HepG2 (cell line): ENCODE measurements around the gene MIDN. TPM values are rescaled to one million over a fixed set of nuclear protein-coding genes. Genes with fewer than 3 reads are reported as not detected.
A peak's percentile ranks its signal among the peaks of the same experiment; 100 is the strongest.

Experiments used
- ADNP ChIP-seq: sonication (generic); formaldehyde crosslinking; IDR thresholded peaks from 2 replicates; pipeline ENCODE4 v1.4.0; 2020; ENCODE audit warnings: missing genetic modification reagents
- BCL6 ChIP-seq: IDR thresholded peaks from 2 replicates; pipeline ENCODE4 v1.6.1; 2016; ENCODE audit warnings: missing genetic modification reagents, missing compliant biosample characterization
- DNMT1 ChIP-seq: sonication (generic); formaldehyde crosslinking; IDR thresholded peaks from 2 replicates; pipeline ENCODE4 v1.5.1; 2020; ENCODE audit warnings: mild to moderate bottlenecking, missing genetic modification reagents
- E2F5 ChIP-seq: sonication (generic); formaldehyde crosslinking; conservative IDR thresholded peaks from 2 replicates; pipeline ENCODE4 v1.4.0; 2020; ENCODE audit warnings: missing genetic modification reagents
- FLYWCH1 ChIP-seq: sonication (generic); formaldehyde crosslinking; IDR thresholded peaks from 2 replicates; pipeline ENCODE4 v1.8.1; 2023; ENCODE audit warnings: mild to moderate bottlenecking, missing genetic modification reagents
- FOXM1 ChIP-seq: sonication (generic); formaldehyde crosslinking; IDR thresholded peaks from 2 replicates; pipeline ENCODE4 v1.5.0; 2020; ENCODE audit warnings: missing genetic modification reagents
- FOXP1 ChIP-seq, 2 experiments: fragments of 450-650 bp in 1 of 2; IDR thresholded peaks; 2 replicates each; pipeline ENCODE4 v1.6.1; 2017 to 2018; ENCODE audit warnings: antibody characterized with exemption in 1 of 2
- GABPB1 ChIP-seq: IDR thresholded peaks from 2 replicates; pipeline ENCODE4 v1.6.1; 2016; ENCODE audit warnings: mild to moderate bottlenecking, missing genetic modification reagents, moderate library complexity, missing compliant biosample characterization
- GTF3A ChIP-seq: sonication (generic); formaldehyde crosslinking; conservative IDR thresholded peaks from 2 replicates; pipeline ENCODE4 v1.4.0; 2020; ENCODE audit warnings: mild to moderate bottlenecking, missing genetic modification reagents
- IRF2 ChIP-seq: IDR thresholded peaks from 2 replicates; pipeline ENCODE4 v1.6.1; 2018; ENCODE audit warnings: missing genetic modification reagents, missing compliant biosample characterization
- MED13 ChIP-seq: sonication (generic); formaldehyde crosslinking; IDR thresholded peaks from 2 replicates; pipeline ENCODE4 v1.5.0; 2020; ENCODE audit warnings: missing genetic modification reagents
- MEF2D ChIP-seq: sonication (generic); formaldehyde crosslinking; IDR thresholded peaks from 2 replicates; pipeline ENCODE4 v1.5.1; 2020; ENCODE audit warnings: mild to moderate bottlenecking, missing genetic modification reagents
- MTA1 ChIP-seq: sonication (generic); formaldehyde crosslinking; IDR thresholded peaks from 2 replicates; pipeline ENCODE4 v1.4.0; 2020; ENCODE audit warnings: missing genetic modification reagents, mild to moderate bottlenecking, borderline replicate concordance
- ONECUT2 ChIP-seq: sonication (generic); formaldehyde crosslinking; IDR thresholded peaks from 2 replicates; pipeline ENCODE4 v1.4.0; 2020; ENCODE audit warnings: missing genetic modification reagents
- SAP130 ChIP-seq: IDR thresholded peaks from 2 replicates; pipeline ENCODE4 v1.6.1; 2016; ENCODE audit warnings: low read depth
- TSC22D2 ChIP-seq: sonication (generic); formaldehyde crosslinking; IDR thresholded peaks from 2 replicates; pipeline ENCODE4 v1.5.1; 2020; ENCODE audit warnings: missing genetic modification reagents, mild to moderate bottlenecking, borderline replicate concordance
- ZNF124 ChIP-seq: sonication (generic); formaldehyde crosslinking; IDR thresholded peaks from 2 replicates; pipeline ENCODE4 v1.4.0; 2020; ENCODE audit warnings: missing genetic modification reagents
- ZNF431 ChIP-seq: sonication (generic); formaldehyde crosslinking; IDR thresholded peaks from 2 replicates; pipeline ENCODE4 v1.9.0; 2022; ENCODE audit warnings: missing genetic modification reagents, low read depth, mild to moderate bottlenecking, borderline replicate concordance
- ZNF737 ChIP-seq: sonication (generic); formaldehyde crosslinking; IDR thresholded peaks from 2 replicates; pipeline ENCODE4 v1.5.0; 2020; ENCODE audit warnings: missing genetic modification reagents, mild to moderate bottlenecking, borderline replicate concordance
- ZNF768 ChIP-seq: sonication (generic); formaldehyde crosslinking; IDR thresholded peaks from 2 replicates; pipeline ENCODE4 v1.4.0; 2020; ENCODE audit warnings: missing genetic modification reagents
- ZSCAN30 ChIP-seq: sonication (generic); formaldehyde crosslinking; IDR thresholded peaks from 2 replicates; pipeline ENCODE4 v1.5.0; 2020; ENCODE audit warnings: mild to moderate bottlenecking, missing genetic modification reagents
- polyA plus RNA-seq, 8 experiments: library from polyadenylated mRNA; depleted of rRNA in 3 of 8; stranded (reverse) in 7 of 8; unstranded in 1 of 8; fragments of >200 nt; fragmentation: Illumina TruSeq in 4 of 8; extraction: Trizol in 4 of 8; gene quantifications; 2 replicates each; pipeline versions ENCODE4 v1.2.1 to v1.2.3, GENCODE V29; 2011 to 2016; ENCODE audit warnings: low read depth in 4 of 8, missing spikeins in 1 of 8, mixed read lengths in 1 of 8; ENCODE audit not compliant: insufficient read depth in 1 of 8
- total RNA-seq, 5 experiments: library from RNA; depleted of rRNA; stranded (reverse); fragments of >200 nt; fragmentation: Illumina TruSeq; extraction: Trizol; gene quantifications; 2 replicates each; pipeline ENCODE4 v1.2.3, GENCODE V29; 2016; ENCODE audit warnings: low read depth in 1 of 5
- TF ChIP-seq, protein P1 (sequence below): sonication (generic); formaldehyde crosslinking; IDR thresholded peaks from 2 replicates; pipeline ENCODE4 v1.5.1; 2020; ENCODE audit warnings: missing genetic modification reagents, mild to moderate bottlenecking, borderline replicate concordance
- TF ChIP-seq, protein P2 (sequence below): sonication (generic); formaldehyde crosslinking; IDR thresholded peaks from 2 replicates; pipeline ENCODE4 v1.4.0; 2020; ENCODE audit warnings: missing genetic modification reagents
- TF ChIP-seq, protein P3 (sequence below): sonication (generic); formaldehyde crosslinking; IDR thresholded peaks from 2 replicates; pipeline ENCODE4 v1.4.0; 2020; ENCODE audit warnings: low read depth, mild to moderate bottlenecking, missing genetic modification reagents

MIDN gene
- total and polyA plus RNA-seq, 2 of the 13 experiments (the other 11 are each of a cell fraction or from before 2014, with no cell fraction given) = 8.4 to 18.0 TPM

DNA sequence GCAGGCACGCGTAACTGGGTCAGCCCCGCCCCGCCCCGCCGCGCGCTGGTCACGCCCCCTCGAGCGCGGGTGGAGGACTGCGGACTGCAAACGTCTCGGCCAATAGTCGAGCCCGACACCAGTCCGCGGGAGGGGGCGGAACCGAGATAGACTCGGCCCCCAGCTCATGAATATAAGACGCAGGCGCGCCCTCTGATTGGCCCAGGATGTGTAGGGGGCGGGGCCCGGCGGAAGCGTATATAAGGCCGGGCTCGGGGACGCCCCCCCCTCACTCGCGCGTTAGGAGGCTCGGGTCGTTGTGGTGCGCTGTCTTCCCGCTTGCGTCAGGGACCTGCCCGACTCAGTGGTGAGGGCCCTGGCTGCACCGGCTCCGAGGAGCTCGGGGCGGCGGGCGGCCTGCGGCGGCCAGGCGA lies 20.7 kb downstream of the MIDN start, which contains the start of gene CIRBP (continued):
- TF ChIP-seq E2F5 (no peak), FOXM1 (CRISPR knock-in tag) (no peak), ZNF431 (CRISPR knock-in tag) (no peak; the same call in 1 of the 2 replicates), DNMT1 (CRISPR knock-in tag) (0 out of 2 replicates have a peak, but pooled peaks have one; percentile 17), MED13 (peak; percentile 59; the same call in 1 of the 2 replicates), FOXP1 (IDR thresholded peaks at IDR 0.05) (no peak), FOXP1 (CRISPR knock-in tag; IDR thresholded peaks at IDR 0.05) (no peak), GTF3A (no peak), MTA1 (CRISPR knock-in tag) (no peak), ZSCAN30 (CRISPR knock-in tag) (no peak), BCL6 (CRISPR knock-in tag) (peak; percentile 33; the same call in 1 of the 2 replicates), ZNF768 (CRISPR knock-in tag) (no peak; the same call in 1 of the 2 replicates), ZNF124 (CRISPR knock-in tag) (no peak), GABPB1 (CRISPR knock-in tag) (peak; percentile 38), ADNP (CRISPR knock-in tag) (no peak), ZNF737 (CRISPR knock-in tag) (no peak), MEF2D (CRISPR knock-in tag) (no peak), ONECUT2 (CRISPR knock-in tag) (no peak), SAP130 (CRISPR knock-in tag) (peak; percentile 81), FLYWCH1 (CRISPR knock-in tag) (no peak), IRF2 (peak; percentile 57; the same call in 1 of the 2 replicates), TSC22D2 (CRISPR knock-in tag) (no peak; the same call in 1 of the 2 replicates)
- TF ChIP-seq, protein P1, sequence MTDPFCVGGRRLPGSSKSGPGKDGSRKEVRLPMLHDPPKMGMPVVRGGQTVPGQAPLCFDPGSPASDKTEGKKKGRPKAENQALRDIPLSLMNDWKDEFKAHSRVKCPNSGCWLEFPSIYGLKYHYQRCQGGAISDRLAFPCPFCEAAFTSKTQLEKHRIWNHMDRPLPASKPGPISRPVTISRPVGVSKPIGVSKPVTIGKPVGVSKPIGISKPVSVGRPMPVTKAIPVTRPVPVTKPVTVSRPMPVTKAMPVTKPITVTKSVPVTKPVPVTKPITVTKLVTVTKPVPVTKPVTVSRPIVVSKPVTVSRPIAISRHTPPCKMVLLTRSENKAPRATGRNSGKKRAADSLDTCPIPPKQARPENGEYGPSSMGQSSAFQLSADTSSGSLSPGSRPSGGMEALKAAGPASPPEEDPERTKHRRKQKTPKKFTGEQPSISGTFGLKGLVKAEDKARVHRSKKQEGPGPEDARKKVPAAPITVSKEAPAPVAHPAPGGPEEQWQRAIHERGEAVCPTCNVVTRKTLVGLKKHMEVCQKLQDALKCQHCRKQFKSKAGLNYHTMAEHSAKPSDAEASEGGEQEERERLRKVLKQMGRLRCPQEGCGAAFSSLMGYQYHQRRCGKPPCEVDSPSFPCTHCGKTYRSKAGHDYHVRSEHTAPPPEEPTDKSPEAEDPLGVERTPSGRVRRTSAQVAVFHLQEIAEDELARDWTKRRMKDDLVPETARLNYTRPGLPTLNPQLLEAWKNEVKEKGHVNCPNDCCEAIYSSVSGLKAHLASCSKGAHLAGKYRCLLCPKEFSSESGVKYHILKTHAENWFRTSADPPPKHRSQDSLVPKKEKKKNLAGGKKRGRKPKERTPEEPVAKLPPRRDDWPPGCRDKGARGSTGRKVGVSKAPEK (CRISPR knock-in tag) = no peak
- TF ChIP-seq, protein P2, sequence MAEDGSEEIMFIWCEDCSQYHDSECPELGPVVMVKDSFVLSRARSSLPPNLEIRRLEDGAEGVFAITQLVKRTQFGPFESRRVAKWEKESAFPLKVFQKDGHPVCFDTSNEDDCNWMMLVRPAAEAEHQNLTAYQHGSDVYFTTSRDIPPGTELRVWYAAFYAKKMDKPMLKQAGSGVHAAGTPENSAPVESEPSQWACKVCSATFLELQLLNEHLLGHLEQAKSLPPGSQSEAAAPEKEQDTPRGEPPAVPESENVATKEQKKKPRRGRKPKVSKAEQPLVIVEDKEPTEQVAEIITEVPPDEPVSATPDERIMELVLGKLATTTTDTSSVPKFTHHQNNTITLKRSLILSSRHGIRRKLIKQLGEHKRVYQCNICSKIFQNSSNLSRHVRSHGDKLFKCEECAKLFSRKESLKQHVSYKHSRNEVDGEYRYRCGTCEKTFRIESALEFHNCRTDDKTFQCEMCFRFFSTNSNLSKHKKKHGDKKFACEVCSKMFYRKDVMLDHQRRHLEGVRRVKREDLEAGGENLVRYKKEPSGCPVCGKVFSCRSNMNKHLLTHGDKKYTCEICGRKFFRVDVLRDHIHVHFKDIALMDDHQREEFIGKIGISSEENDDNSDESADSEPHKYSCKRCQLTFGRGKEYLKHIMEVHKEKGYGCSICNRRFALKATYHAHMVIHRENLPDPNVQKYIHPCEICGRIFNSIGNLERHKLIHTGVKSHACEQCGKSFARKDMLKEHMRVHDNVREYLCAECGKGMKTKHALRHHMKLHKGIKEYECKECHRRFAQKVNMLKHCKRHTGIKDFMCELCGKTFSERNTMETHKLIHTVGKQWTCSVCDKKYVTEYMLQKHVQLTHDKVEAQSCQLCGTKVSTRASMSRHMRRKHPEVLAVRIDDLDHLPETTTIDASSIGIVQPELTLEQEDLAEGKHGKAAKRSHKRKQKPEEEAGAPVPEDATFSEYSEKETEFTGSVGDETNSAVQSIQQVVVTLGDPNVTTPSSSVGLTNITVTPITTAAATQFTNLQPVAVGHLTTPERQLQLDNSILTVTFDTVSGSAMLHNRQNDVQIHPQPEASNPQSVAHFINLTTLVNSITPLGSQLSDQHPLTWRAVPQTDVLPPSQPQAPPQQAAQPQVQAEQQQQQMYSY (CRISPR knock-in tag) = no peak
- TF ChIP-seq, protein P3, sequence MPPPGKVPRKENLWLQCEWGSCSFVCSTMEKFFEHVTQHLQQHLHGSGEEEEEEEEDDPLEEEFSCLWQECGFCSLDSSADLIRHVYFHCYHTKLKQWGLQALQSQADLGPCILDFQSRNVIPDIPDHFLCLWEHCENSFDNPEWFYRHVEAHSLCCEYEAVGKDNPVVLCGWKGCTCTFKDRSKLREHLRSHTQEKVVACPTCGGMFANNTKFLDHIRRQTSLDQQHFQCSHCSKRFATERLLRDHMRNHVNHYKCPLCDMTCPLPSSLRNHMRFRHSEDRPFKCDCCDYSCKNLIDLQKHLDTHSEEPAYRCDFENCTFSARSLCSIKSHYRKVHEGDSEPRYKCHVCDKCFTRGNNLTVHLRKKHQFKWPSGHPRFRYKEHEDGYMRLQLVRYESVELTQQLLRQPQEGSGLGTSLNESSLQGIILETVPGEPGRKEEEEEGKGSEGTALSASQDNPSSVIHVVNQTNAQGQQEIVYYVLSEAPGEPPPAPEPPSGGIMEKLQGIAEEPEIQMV (CRISPR knock-in tag) = peak; percentile 69; the same call in 1 of the 2 replicates
